AG10803 (cell line): ENCODE measurements around the gene TMCC2.
"Not testable (repeated sequence)": the region's sequence is repeated elsewhere in the genome, so short reads cannot be mapped to it uniquely, and the experiment has no call there.

Source experiments
- DNase-seq: peaks from one replicate; pipeline ENCODE4 v3.0.0; 2010; ENCODE audit warnings: low read depth
- H3K4me3 ChIP-seq: 2 replicates; pipeline ENCODE4 v1.5.1; 2011; ENCODE audit warnings: mild to moderate bottlenecking, low read length, control low read depth
- CTCF ChIP-seq: conservative IDR thresholded peaks from 2 replicates; pipeline ENCODE4 v1.5.1; 2011; ENCODE audit warnings: mild to moderate bottlenecking, low read length, control low read depth, inconsistent platforms

TMCC2 gene

DNA sequence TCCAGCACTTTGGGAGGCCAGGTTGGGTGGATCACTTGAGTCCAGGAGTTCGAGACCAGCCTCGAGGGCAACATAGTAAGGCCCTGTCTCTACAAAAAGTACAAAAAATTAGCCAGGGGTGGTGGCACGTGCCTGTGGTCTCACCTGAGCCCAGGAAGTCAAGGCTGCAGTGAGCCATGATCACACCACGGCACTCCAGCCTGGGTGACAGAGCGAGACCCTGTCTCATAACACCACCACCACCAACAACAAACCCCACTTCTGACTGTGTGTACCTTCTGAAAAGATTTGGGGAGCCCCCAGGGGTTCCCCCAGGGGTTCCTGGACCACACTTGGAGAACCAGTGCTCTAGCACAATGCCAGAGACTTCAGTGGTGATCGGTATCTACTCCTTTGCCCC is 63.9 kb downstream of the TMCC2 start:
- H3K4me3 ChIP-seq: no peak overlapping the region
- no peak for DNase-seq
- TF ChIP-seq CTCF: no peak

- no peak for TF ChIP-seq CTCF
- H3K4me3 ChIP-seq: no peak overlapping the region
- no peak for DNase-seq
These were observed 65.8 kb downstream of the TMCC2 start for GRCh38 chr1:205293350-205294074.

- no peak for TF ChIP-seq CTCF
- peak; percentile 88 for DNase-seq
- no peak overlapping the region for H3K4me3 ChIP-seq
These were observed 66.6 kb downstream of the TMCC2 start for GRCh38 chr1:205294175-205294917.

DNA sequence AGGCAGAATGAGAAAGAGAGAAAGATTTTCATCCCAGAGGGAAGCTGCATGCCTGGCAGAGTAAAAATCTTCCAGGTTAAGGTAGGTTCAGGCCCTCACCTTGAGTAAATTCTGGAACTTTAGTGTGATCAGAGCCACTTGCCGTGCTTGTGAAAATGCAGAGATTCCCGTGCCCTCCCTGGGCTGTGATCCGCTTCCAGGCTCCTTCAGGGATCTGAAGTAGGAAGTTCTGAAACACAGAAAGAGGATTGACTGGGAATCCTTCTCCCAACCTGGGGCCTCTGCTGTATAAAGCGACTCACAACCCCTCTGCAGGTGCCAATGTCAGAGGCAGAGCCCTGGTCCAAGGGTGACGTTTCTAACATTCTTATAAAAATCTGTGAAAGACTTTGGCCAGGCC is 67.2 kb downstream of the TMCC2 start:
- DNase-seq: no peak
- no peak overlapping the region for H3K4me3 ChIP-seq

DNA sequence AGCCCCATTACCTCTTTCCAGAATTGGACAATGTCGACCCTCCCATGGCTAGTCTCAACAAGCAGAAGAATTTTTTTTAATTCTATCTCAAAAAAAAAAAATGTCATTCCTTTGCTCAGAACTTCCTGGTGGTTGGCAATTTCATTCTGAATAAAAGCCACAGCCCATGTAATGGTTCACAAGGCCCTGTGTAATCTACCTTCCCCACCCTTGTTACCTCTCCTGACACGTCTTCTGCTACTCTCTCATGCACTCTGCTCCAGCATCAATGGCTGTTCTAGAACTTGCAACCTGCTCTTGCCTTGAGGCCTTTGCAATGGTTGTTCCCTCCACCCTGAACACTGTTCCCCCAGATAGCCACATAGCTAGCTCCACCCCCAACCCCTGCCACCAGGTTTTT is 68.4 kb downstream of the TMCC2 start:
- no peak for TF ChIP-seq CTCF
- no peak overlapping the region for H3K4me3 ChIP-seq
- no peak for DNase-seq

More for the DNA sequence above, 67.2 kb downstream of the TMCC2 start:
- no peak for TF ChIP-seq CTCF

- H3K4me3 ChIP-seq, DNase-seq: not testable (repeated sequence)
These were observed 69.9 kb downstream of the TMCC2 start for GRCh38 chr1:205297546-205298177.

DNA sequence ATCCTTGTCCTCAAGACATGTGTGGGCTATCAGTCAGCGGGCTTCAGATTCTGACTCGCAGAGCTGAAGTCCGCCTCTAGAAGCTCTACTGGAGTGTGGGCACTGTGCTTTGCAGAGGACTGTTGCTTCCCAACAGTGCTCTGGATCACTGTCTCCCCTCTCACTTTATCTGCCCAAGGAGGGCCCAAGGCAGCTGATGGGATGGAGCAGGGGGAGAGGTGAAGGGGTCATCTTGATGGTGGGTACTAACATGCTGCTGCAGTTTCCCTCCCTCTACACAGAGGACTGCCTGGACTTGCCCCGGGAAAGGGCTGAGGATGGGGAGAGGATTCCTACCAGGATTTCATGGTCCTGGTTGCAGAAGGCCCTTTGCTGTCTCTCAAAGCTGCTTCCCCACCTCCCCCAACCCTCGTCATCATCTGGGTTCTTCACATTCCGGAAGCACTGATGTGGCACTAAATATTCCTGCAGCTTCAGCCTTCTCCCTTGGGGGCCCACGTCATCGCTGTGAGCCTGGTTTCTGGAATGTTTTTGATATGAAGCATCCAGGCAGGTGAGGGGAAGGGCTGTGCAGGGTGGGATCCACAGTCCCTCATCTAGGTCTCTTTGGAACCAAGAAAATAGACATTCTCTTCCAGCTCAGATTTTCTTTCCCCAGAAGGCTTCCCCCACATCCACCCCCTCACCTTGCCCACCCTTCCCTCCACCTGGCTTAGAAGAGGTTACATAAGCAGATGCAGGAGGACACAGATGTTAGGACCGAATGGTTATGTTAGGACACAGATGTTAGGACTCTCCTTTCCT is 70.6 kb downstream of the TMCC2 start:
- no peak overlapping the region for H3K4me3 ChIP-seq
- DNase-seq: peak; percentile 98
- TF ChIP-seq CTCF: no peak
